Stimulated activated CD8-positive, alpha-beta memory T cell treated with anti-CD3 and anti-CD28 coated beads, Interleukin-4, amount 100 ng/mL, for 48 hours (primary cell): ENCODE results near the gene RABGAP1L.
"Not testable (repeated sequence)": the region's sequence is repeated elsewhere in the genome, so short reads cannot be mapped to it uniquely, and the experiment has no call there.

Source experiments
- DNase-seq: peaks from one replicate; pipeline ENCODE4 v3.0.0-alpha.2; 2020

Gene RABGAP1L

GRCh38 chr1:174686213-174686612 lies 526.9 kb downstream of the RABGAP1L start:
- DNase-seq, result no peak

- no peak for DNase-seq
These were observed 530.2 kb downstream of the RABGAP1L start for GRCh38 chr1:174689524-174689923.

- DNase-seq, result no peak
These were observed 530.9 kb downstream of the RABGAP1L start for GRCh38 chr1:174690266-174690665.

- DNase-seq, result no peak
These were observed 533.0 kb downstream of the RABGAP1L start for GRCh38 chr1:174692313-174692712.

GRCh38 chr1:174693085-174693484 lies 533.8 kb downstream of the RABGAP1L start:
- no peak for DNase-seq

- not testable (repeated sequence) for DNase-seq
These were observed 534.2 kb downstream of the RABGAP1L start for GRCh38 chr1:174693539-174693938.

GRCh38 chr1:174696026-174696821 lies 536.9 kb downstream of the RABGAP1L start:
- DNase-seq, result no peak

- DNase-seq, result no peak
These were observed 541.0 kb downstream of the RABGAP1L start for GRCh38 chr1:174700314-174700713.

- no peak for DNase-seq
These were observed 541.5 kb downstream of the RABGAP1L start for GRCh38 chr1:174700775-174701174.

GRCh38 chr1:174701565-174701964 lies 542.2 kb downstream of the RABGAP1L start:
- DNase-seq, result no peak

GRCh38 chr1:174702011-174702410 lies 542.7 kb downstream of the RABGAP1L start:
- DNase-seq, result no peak

GRCh38 chr1:174703309-174703708 lies 544.0 kb downstream of the RABGAP1L start:
- no peak for DNase-seq

GRCh38 chr1:174704300-174704699 lies 545.0 kb downstream of the RABGAP1L start:
- no peak for DNase-seq

GRCh38 chr1:174710868-174711845 lies 551.8 kb downstream of the RABGAP1L start:
- DNase-seq, result no peak

GRCh38 chr1:174711848-174712247 lies 552.5 kb downstream of the RABGAP1L start:
- DNase-seq, result not testable (repeated sequence)

- DNase-seq, result no peak
These were observed 553.2 kb downstream of the RABGAP1L start for GRCh38 chr1:174712541-174712940.

GRCh38 chr1:174713796-174714195 lies 554.5 kb downstream of the RABGAP1L start:
- no peak for DNase-seq

GRCh38 chr1:174719194-174719593 lies 559.9 kb downstream of the RABGAP1L start:
- DNase-seq, result no peak

GRCh38 chr1:174720618-174721017 lies 561.3 kb downstream of the RABGAP1L start:
- no peak for DNase-seq

GRCh38 chr1:174721246-174721645 lies 561.9 kb downstream of the RABGAP1L start:
- no peak for DNase-seq

- no peak for DNase-seq
These were observed 564.5 kb downstream of the RABGAP1L start for GRCh38 chr1:174723816-174724215.

GRCh38 chr1:174724219-174724618 lies 564.9 kb downstream of the RABGAP1L start:
- no peak for DNase-seq

GRCh38 chr1:174726167-174726879 lies 567.0 kb downstream of the RABGAP1L start:
- no peak for DNase-seq
